Smooth muscle cell of bladder (primary cell): ENCODE data around the gene RWDD1. TPM values are rescaled to one million over a fixed set of nuclear protein-coding genes. Genes with fewer than 3 reads are reported as not detected.

Experiments
- total RNA-seq: library from RNA; depleted of rRNA; stranded (reverse); fragments of >200 nt; gene quantifications from 2 replicates; pipeline ENCODE4 v1.2.3, GENCODE V29; 2014

The RWDD1 gene
- 21.1 and 21.9 TPM in 2 replicates for total RNA-seq

GRCh38 chr6:116570856-116571682, at the start of gene RWDD1:
RWDD1 (plus strand) TSS chr6:116571504; CDS start chr6:116571583, 79 bp downstream.

GRCh38 chr6:116545651-116546050, 25.7 kb upstream of the RWDD1 start, which contains the start of gene TRAPPC3L:
TRAPPC3L (minus strand) TSS chr6:116545684; CDS start chr6:116545514, 170 bp downstream.

GRCh38 chr6:116553451-116553850, 17.9 kb upstream of the RWDD1 start, which contains the start of gene CALHM4:
CALHM4 (plus strand) TSS chr6:116553751; CDS start chr6:116553794, 43 bp downstream.

GRCh38 chr6:116615937-116616736, 44.8 kb downstream of the RWDD1 start, which contains the start of gene RSPH4A:
RSPH4A (plus strand) TSS chr6:116616479; CDS start chr6:116616624, 145 bp downstream.

Other genes starting within 250 kb of the RWDD1 start
- gene DSE, start 200.6 kb upstream of the RWDD1 start, total RNA-seq: 160 and 229 TPM in 2 replicates
- 1.6 and 2.3 TPM in 2 replicates for gene CALHM6, start 110.1 kb upstream of the RWDD1 start, total RNA-seq
- 8.0 and 8.7 TPM in 2 replicates for gene CALHM5, start 59.9 kb upstream of the RWDD1 start, total RNA-seq
- 0.09 and 0.14 TPM in 2 replicates for gene TRAPPC3L, start 25.8 kb upstream of the RWDD1 start, total RNA-seq
- gene CALHM4, start 17.8 kb upstream of the RWDD1 start, total RNA-seq: not detected in 2 replicates
- gene RSPH4A, start 45.0 kb downstream of the RWDD1 start, total RNA-seq: under 0.01 and 0.09 TPM in 2 replicates
- 14.1 and 16.4 TPM in 2 replicates for gene ZUP1, start 97.3 kb downstream of the RWDD1 start, total RNA-seq
- gene KPNA5, start 109.7 kb downstream of the RWDD1 start, total RNA-seq: 6.1 and 7.2 TPM in 2 replicates
- 1.4 and 1.8 TPM in 2 replicates for gene FAM162B, start 194.2 kb downstream of the RWDD1 start, total RNA-seq